Raji (cell line): ENCODE measurements around the gene ASPM.

ENCODE experiments used
- POLR2A ChIP-seq: IDR thresholded peaks from 2 replicates; pipeline ENCODE4 v1.6.1; 2011; ENCODE audit warnings: low read depth, low read length, control low read depth; ENCODE audit not compliant: insufficient read depth

Gene ASPM

DNA sequence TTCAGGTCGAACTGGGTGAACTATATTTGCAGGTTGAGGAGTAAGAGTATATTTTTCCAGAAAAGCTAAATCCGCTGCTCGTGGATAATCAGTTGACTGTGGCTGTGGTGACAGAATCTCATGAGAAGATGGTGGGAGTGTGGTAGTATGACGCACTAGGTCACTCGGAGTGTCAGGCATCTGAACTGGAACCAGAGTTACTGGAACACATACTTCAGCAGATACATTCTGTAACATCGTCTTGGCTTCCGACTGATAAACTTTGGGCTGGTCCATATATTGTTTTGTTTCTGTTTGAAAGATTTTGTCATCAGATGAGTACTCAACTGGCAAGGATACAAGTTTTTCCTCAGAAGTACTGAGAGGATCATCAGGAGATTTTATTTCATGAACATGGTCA, 13.0 kb upstream of the ASPM start:
- no peak for TF ChIP-seq POLR2A

DNA sequence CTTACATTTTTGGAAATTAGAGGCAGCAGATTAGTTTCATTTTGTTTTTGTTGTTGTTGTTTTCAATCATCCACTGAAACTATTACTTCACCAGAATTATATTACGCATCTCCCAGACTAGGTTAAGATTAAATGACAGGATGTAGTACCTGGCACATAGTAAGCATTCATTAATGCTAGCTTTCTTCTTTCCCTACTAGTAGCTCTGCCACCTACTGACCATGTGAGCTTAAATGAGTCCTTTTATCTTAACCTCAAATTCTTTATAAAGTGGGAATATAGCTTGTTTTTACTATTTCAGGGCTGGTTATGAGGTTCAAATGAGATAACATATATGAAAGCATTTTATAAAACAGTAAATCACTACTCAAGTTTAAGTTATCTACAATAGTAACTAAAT, 10.2 kb upstream of the ASPM start:
- no peak for TF ChIP-seq POLR2A

DNA sequence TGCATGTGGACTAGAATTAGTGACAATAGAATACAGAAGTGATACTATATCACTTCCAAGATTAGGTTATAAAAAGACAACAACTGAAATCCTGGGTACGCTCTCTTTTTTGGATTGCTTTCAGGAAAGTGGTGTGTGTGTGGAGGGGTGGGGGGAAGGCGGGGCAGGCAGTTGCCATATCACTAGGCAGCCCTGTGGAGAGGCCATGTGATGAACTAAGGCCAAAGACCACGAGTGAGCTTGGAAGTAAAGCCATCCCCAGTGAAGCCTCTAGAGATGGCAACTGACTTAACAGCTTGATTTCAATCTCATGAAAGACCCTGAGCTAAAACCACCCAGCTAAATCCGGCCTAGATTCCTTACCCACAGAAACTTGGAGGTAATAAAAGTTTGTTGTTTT, 6.2 kb upstream of the ASPM start:
- no peak for TF ChIP-seq POLR2A

DNA sequence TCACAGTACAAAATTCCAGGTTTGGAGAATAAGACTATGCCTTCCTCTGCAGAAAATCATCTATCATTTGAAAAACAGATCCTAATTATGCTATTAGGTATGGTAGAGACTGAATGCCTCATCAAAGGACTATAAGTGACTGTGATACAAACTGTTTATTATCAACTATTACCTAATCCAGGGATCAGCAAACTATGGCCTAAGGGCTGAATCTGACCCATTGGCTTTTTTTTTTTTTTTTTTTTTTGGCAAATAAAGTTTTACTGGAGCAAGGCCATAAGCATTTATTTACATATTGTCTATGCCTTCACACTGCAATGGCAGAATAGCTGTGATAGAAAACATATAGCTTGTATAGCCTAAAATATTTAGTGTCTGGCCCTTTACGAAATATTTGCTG, 4.7 kb upstream of the ASPM start:
- no peak for TF ChIP-seq POLR2A

DNA sequence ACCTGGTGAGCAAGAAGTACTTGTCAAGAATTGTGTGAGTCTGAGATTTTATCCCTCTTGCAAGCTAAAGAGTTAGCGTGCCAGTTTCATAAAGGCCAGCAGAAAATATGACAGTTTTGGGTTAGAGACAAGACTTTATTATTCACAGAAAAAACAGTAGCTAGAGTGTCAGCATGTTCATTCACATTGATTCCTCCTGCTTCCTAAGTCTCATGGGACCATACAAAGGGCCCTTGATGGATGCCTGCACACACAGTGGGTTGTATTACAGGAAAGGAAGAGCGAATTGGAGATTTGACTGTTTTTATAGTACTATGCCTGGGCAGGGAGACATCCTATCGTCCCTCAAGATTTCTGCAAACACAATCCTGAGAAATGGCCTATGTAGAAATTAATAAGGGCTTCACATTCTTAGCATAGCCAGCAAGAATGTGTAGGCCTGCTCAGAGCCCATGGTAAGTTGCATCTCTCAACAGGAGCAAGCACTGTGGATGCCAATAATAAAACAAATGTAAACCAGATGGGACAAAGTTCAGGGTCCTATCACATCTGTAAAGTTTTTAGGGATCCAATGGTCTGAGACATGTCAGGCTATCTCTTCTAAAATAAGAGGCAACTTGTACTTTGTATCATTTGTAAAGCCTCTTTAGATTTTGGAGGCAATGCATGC, 4.0 kb upstream of the ASPM start:
- TF ChIP-seq POLR2A: no peak

DNA sequence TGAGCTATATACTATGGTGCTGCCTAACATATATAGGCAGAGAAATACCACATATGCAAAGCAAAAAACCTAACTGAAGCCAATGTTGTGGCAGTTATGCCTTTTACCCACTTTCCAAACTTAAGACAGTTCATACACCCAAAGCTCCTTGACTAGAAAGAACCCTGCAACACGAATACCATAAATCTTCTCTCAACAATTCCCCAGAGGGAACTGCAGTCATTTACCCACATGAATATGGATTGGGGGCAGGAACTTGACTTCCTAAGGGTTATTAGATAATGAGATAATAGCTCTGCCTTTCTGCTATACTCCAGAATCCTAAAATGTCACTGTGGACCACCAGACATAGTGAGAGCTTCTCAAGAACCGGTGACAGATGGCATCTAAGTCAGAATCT, 2.9 kb upstream of the ASPM start:
- TF ChIP-seq POLR2A: no peak

DNA sequence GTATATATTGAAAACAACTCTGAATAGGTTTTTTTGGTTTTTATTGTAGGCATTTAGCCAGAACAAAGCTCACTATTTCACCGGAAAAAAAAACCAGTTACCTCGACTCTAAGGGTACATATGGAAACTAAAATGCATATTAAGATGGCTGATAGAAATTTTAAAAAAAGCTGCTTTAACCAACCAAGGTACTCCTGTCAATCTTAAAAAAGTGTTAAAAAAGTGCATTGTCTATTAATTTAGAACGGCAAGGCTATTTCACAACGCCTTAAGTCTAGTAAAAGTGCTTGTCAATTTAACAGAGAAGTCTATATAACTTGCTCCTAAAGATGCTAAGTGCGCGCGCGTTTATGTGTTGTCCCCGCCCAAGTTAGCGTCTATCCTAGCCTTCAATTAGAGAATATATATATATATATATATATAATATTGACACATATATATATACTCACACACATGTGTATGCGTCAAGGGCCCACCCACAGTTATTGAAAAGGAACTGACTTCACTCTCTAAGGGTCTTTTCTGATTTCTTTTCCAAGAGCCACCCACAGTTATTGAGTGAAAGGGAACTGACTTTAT, 934 bp downstream of the ASPM start:
- no peak for TF ChIP-seq POLR2A

DNA sequence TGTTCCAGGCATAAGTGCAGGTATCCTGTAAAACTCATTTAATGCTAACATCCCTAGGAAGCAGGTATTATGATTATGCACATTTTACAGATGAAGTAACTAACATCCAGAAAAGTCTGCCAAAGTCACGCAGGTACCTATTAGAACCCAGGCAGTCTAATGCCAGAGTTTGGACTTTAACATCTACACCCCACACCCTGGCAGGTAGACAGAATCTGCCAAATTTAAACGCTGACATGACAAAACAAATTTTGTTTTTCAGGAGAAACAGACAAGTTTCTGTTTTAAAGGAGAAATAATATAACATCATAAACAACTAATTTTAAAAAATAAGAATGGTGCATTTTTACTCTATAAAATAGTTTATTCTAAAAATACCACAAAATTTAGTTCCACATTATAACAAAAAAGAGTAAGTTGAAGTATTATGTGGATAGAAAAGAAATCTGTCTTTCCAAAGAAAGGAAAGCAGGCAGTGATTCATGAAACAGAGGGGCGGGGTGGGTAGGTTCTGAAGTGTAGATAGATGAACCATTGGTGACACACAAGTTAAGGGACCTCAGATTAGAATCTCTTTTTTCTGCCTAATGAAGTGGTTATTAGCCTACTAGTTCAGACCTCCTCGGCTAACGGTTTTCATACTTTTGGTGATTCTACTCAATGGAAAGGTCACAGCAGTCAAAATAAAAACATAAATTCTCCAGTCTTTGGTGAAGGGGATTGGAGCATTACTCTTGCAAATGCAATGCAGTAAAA, 1.7 kb downstream of the ASPM start:
- no peak for TF ChIP-seq POLR2A

DNA sequence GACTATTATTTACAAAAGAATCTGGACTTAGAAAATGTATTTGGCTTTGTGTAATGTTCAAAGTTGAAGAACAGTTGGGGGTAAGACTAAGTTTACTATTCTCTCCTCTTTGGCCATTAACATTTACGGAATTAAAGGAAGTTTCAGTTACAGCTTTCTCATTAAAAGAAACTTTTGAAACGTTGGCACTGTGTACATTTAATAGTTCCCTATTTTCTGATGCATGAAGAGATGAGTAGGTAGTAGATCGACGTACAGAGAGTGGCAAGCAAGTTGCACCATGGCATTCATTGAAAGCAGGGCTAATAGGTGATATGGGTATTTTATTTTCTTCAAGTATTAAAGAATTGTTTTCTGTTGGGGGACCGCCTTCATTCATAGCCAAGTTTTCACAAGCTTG, 3.2 kb downstream of the ASPM start:
- TF ChIP-seq POLR2A: no peak

DNA sequence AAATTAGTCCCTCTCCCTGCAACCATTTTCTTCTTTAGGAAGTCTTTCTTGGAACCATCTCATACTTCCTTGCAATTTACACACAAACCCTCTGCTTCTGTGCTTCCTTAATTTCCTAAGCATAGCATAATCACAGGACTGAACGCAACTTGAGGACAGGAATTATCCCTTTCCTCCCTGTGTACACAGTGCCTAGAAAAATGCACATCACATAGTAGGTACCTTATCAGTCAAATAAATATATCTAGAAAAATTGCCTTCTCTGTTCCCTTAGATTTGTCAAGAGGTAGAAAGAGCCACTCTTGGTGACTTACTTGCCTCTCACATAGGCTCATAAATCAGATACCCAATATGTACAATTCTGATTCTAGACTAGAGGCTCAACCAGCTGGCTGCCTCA, 4.9 kb downstream of the ASPM start:
- TF ChIP-seq POLR2A: no peak

DNA sequence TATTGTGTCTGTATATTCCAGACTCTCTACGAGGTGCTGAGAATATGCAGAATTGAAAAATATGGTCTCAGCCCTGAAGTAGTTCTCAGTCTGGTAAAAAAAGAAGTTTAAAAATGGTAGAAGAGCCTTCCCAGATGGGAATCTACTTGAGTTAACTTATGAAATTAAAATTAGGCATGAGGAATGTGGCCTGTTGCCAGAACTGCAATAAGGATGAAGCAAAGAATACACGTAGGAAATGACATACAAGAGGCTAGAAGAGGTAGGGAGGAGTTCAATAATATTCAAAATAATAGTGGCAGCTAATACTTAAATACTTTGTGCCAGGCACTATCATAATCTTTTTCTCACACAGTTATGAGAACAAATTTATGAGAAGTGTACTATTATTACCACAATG, 6.3 kb downstream of the ASPM start:
- TF ChIP-seq POLR2A: no peak

DNA sequence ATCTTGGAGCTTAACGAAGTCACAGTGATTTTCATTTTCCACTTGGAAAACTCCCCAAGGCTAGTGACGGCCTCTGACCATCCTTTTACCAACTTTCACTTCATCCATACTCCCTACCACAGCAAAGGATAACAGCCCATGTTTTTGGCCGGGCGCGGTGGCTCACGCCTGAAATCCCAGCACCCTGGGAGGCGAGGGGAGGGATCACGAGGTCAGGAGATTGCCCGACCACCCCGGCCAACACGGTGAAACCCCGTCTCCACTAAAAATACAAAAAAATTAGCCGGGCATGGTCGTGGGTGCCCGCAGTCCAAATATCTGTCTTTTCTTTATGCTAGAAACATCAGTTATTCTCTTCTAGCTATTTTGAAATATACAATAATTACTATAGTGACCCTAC, 7.3 kb downstream of the ASPM start:
- no peak for TF ChIP-seq POLR2A

DNA sequence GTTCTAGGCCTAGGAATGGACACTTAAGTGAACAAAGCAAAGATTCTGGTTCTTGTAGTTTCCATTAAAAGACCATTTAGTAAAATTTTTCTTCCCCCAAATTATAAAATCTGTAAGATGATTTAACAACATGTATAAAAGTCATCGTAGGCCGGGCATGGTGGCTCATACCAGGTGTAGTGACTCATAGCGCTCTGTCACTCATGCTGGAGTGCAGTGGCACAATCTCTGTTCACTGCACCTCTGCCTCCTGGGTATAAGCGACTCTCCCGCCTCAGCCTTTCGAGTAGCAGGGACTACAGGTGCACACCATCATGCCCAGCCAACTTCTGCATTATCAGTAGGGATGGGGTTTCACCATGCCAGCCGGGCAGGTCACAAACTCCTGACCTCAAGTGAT, 9.1 kb downstream of the ASPM start:
- no peak for TF ChIP-seq POLR2A

DNA sequence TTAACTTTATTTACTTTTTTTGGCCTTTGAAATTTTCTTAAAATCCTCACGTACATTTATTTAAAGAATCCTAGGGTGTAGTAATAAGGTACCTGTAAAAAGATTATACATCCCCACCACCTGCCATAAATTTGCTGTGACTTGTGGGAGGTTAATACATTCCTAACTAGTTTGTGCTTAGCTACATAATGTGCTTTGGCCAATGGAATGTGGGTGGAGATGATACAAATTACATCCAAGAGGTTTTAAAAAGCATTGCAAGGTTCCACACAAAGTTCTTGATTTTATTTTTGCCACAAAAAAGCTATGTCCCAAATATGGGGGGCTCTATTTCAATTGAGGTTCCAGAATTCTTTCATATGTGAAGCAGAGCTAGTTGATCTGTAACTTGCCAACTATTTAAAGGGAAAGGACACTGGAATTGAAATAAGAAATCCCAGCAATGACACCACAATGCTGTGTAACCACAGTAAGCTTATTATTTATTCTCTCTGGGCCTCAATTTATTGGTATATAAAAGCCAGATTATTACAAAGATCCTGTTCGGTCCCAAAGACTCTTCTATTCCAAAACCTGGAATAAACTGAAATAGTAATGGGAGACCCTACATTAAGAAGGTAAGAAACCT, 15.7 kb downstream of the ASPM start:
- TF ChIP-seq POLR2A: no peak

DNA sequence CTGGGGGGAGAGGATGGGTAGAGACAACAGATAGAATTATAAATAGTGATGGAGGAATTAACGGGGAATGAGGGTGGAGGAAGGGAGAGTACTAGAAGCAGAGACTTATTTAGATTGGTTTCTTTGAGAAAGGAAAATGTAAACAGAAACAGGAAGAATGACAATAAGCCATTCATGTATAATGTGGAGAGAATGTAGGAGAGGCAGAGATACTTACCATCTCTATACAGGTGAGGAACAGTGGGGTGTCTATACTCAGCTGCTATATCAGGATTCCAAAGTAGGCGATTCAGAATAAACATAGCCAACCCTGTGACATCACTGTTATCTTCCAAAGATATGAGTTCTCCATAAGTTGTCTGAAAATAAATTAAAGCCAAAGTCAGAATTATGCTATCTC, 16.8 kb downstream of the ASPM start:
- TF ChIP-seq POLR2A: no peak

DNA sequence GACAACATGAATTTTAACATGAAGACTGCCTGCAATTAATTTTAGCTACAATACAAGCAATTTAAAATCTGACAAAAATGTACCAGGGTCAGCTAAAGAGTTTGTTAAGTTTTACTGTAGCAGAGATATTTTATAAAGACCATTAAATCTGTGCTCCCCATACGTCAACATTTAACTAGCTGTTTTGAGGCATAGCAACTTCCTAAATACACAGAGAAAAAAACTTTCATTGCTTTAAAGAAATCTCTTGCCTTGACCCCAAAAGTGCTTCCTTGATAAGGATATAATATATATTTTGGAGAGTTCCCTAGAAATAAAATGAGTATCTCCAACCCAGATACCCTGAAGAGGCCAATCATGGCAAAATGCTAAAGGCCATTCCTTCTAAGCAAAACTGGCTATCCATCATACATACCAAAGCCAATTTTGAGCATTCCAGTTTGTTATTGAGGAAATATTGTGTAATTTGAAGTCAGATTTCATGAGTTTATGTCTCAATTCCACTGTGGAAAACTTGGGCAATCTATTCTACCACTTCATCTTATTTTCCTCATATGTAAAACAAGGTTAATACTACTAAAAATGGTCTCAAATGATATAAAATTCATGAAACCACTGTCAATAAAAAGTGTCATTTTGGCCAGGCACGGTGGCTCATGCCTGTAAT, 19.1 kb downstream of the ASPM start:
- TF ChIP-seq POLR2A: no peak

DNA sequence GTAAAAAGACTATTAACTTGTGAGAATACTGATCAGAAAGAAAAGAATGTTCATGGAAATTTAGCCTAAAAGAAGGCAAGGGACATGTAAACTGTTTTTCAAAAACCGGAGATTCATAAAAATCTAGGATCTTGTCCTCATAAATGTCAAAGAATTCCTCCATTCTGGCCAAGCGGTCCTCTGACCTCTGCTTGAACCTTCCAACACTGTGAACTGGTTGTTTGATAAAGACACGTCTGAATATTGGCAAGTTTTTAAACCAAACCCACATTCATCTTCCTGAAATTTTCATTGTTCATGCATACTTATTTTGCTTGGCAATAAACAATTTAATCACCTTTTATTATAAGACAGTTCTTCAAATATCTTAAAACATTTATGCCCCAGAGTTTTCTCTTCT, 19.8 kb downstream of the ASPM start:
- no peak for TF ChIP-seq POLR2A
